Heart left ventricle (tissue), 13 donors: ENCODE results near the gene STOML3.

ENCODE experiments used
- CTCF ChIP-seq, 12 donors: fragments of 200-600 bp; sonication (generic) in 4 of 12; IDR thresholded peaks; one replicate each; pipeline versions ENCODE4 v1.5.0 to v1.8.0; 2018 to 2022; ENCODE audit warnings: antibody characterized with exemption in 12 of 12, mild to moderate bottlenecking in 5 of 12
- POLR2A ChIP-seq, 2 donors: fragments of 450-650 bp; IDR thresholded peaks; one replicate each; pipeline ENCODE4 v1.6.1; 2017; ENCODE audit warnings: antibody characterized with exemption in 2 of 2, mild to moderate bottlenecking in 2 of 2, moderate library complexity in 2 of 2
- donor health status: ischemic (EF 13 %, LVEDD 7.1; RV severe dilation, severe dysfunction).
- donor health status: DM: no; HTN: yes; CAD: no.
- donor health status: DM: no; HTN: no; CAD: no.
- donor health status: ischemic (EF 25% LVEDD 6.9; RV normal size, moderate dysfunction).
- donor health status: ischemic (EF 25% LVEDD 5.7; RV mildly dilated, moderate dysfunction).
- donor health status: ischemic (EF 35%, LVEDD 5.7; RV mildly dilated, moderate dysfunction).
- donor health status: nonischemic (EF 11% LVEDD 7.7; RV severe dilation, severe dysfunction).
- donor health status: DM: yes; HTN: yes; CAD: no.
- donor health status: PGD.
- donor health status: ischemic (EF 29% LVEDD 5.4; RV normal size, mild dysfunction).
- donor health status: nonischemic (EF 23%, LVEDD 6.1; RV moderate dilation, normal function).

GRCh38 chr13:39037410-39037879 is 46.8 kb upstream of the STOML3 start:
- TF ChIP-seq CTCF (IDR thresholded peaks at IDR 0.05) (no peak), POLR2A (IDR thresholded peaks at IDR 0.05) (no peak)
